ENCODE results near the gene ECHDC1.

The ECHDC1 gene

DNA sequence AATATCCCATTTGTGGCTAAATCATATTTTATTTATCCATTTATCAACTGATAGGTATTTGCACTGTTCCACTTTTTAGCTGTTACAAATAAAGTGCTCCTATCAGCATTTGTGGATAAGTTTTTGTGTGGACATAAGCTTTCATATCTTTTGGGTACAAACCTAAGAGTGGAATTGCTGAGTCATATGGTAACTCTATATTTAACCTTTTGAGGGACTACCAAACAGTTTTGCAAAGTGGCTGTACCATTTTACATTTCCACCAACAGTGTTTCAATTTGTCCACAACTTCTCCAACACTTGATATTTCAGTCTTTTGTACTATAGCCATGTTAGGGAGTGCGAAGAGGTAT lies 23.6 kb upstream of the ECHDC1 start:
- no peak overlapping the region for H3K4me3 ChIP-seq (ENCODE audit: low read length)
- no peaks in the 10 kb centered on the region for H3K27me3 ChIP-seq (ENCODE audit: control insufficient read depth, insufficient read depth, low read length)
- no peaks in the 10 kb centered on the region for H3K36me3 ChIP-seq (ENCODE audit: control insufficient read depth, insufficient read depth, low read length)
- no peaks in the 10 kb centered on the region for H3K9me3 ChIP-seq (ENCODE audit: control insufficient read depth, insufficient read depth, low read length)
- no peaks in the 10 kb centered on the region for H3K4me1 ChIP-seq (ENCODE audit: control insufficient read depth, insufficient read depth, low read length)
- no CpG with 5 or more reads among the region's 1 CpG for WGBS (ENCODE audit: insufficient coverage, insufficient read length)
- no peak overlapping the region for H3K27ac ChIP-seq (ENCODE audit: low read length)
- no peak for DNase-seq (ENCODE audit: low read depth, low spot score)

DNA sequence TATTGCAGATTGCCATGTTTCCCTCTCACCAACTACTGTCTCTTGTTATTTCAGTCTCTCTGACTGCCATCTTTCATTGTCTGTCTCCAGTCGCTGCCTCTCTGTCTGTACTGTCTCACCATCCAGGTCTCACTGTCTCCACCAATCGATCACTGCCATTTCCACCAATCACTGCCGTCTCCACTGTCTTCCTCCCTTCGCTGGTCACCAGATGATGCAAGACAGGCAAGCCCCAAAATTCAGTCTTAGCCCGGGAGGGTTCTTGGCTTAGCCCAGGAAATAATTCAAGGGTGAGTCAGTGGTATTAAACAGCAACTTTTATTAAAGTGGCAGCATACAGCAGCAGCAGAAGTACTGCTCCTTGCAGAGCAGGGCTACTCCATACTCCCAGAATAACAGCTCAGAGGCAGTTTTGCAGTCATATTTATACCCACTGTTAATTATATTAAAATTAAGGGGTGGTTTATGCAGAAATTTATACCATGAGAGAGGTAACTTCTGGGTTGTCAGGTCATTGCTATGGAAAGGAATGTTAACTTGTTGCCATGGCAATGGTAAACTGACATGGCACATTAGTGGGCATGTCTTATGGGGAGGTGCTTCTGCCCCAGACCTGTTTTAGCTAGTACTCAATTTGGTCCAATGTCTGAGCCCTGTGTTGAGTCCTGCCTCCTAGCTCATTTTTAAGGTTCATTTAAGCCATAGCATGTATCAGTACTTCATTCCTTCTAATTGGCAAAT lies 23.0 kb upstream of the ECHDC1 start:
- Histone ChIP-seq H3K27me3 (ENCODE audit: control insufficient read depth, insufficient read depth, low read length) (no peaks in the 10 kb centered on the region), H3K9me3 (ENCODE audit: control insufficient read depth, insufficient read depth, low read length) (no peaks in the 10 kb centered on the region), H3K4me1 (ENCODE audit: control insufficient read depth, insufficient read depth, low read length) (no peaks in the 10 kb centered on the region), H3K4me3 (ENCODE audit: low read length) (no peak overlapping the region), H3K36me3 (ENCODE audit: control insufficient read depth, insufficient read depth, low read length) (no peaks in the 10 kb centered on the region), H3K27ac (ENCODE audit: low read length) (no peak overlapping the region)
- no CpG with 5 or more reads among the region's 5 CpGs for WGBS (ENCODE audit: insufficient coverage, insufficient read length)
- DNase-seq (ENCODE audit: low read depth, low spot score): no peak

DNA sequence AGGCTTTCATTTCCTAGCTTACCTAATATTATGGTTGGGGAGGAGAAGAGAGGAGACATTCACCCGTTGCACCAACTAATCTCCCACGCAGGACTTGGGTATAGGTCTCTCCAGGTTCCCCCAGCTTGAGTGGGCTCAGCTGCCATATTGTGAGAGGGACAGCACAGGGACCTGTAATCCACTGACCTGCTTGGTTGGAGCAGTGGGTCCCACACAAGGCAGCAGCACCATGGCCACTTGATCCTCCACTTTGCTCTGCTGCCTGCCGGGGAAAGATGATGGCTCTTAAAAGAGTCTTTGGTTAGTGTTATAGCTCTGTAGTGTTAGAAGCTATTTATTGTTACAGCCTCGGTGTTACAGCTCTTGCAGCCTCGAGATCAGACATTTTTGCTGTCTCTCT lies 22.5 kb upstream of the ECHDC1 start:
- Histone ChIP-seq H3K4me1 (ENCODE audit: control insufficient read depth, insufficient read depth, low read length) (no peaks in the 10 kb centered on the region), H3K36me3 (ENCODE audit: control insufficient read depth, insufficient read depth, low read length) (no peaks in the 10 kb centered on the region), H3K9me3 (ENCODE audit: control insufficient read depth, insufficient read depth, low read length) (no peaks in the 10 kb centered on the region), H3K27ac (ENCODE audit: low read length) (no peak overlapping the region), H3K4me3 (ENCODE audit: low read length) (no peak overlapping the region), H3K27me3 (ENCODE audit: control insufficient read depth, insufficient read depth, low read length) (no peaks in the 10 kb centered on the region)
- no peak for DNase-seq (ENCODE audit: low read depth, low spot score)
- no CpG with 5 or more reads among the region's 5 CpGs for WGBS (ENCODE audit: insufficient coverage, insufficient read length)

DNA sequence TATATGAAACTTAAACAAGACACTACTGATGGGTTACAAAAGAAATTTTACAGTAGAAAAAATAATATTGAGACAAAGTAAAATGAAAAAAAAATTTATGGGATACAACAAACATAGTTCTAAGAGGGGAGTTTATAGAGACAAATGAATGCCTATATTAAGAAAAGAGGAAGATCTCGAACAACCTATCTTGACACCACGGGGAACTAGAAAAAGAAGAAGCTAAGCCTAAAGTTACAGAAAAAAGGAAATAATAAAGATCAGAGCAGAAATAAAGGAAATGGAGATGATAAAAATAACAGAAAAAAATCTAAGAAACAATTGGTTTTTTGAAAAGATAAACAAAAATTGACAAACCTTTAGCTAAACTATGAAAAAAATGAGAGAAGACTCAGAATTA lies 9.1 kb upstream of the ECHDC1 start:
- WGBS (ENCODE audit: insufficient coverage, insufficient read length): no CpG with 5 or more reads among the region's 2 CpGs
- Histone ChIP-seq H3K9me3 (ENCODE audit: control insufficient read depth, insufficient read depth, low read length) (no peaks in the 10 kb centered on the region), H3K4me3 (ENCODE audit: low read length) (no peak overlapping the region), H3K27me3 (ENCODE audit: control insufficient read depth, insufficient read depth, low read length) (no peaks in the 10 kb centered on the region), H3K4me1 (ENCODE audit: control insufficient read depth, insufficient read depth, low read length) (no peaks in the 10 kb centered on the region), H3K27ac (ENCODE audit: low read length) (no peak overlapping the region), H3K36me3 (ENCODE audit: control insufficient read depth, insufficient read depth, low read length) (no peaks in the 10 kb centered on the region)
- no peak for DNase-seq (ENCODE audit: low read depth, low spot score)

DNA sequence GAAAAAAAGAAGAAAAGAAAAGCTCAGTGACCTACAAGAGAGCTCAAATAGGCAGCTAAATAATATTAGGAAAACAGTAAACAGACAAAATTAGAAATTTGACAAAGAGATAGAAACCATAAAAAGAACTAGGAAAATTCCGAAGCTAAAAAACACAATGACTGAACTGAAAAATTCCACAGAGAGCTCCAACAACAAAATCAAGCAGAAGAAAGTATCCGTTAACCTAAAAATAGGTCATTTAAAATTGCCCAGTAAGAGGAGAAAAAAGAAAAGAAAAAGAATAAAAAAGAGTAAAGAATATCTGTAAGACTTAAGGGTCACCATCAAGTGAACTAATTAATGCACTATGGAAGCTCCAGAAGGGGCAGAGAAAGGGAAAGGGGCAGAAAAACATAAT lies 6.6 kb upstream of the ECHDC1 start:
- no CpG with 5 or more reads among the region's 2 CpGs for WGBS (ENCODE audit: insufficient coverage, insufficient read length)
- Histone ChIP-seq H3K27ac (ENCODE audit: low read length) (no peak overlapping the region), H3K27me3 (ENCODE audit: control insufficient read depth, insufficient read depth, low read length) (no peaks in the 10 kb centered on the region), H3K4me1 (ENCODE audit: control insufficient read depth, insufficient read depth, low read length) (no peaks in the 10 kb centered on the region), H3K9me3 (ENCODE audit: control insufficient read depth, insufficient read depth, low read length) (no peaks in the 10 kb centered on the region), H3K4me3 (ENCODE audit: low read length) (no peak overlapping the region), H3K36me3 (ENCODE audit: control insufficient read depth, insufficient read depth, low read length) (no peaks in the 10 kb centered on the region)
- DNase-seq (ENCODE audit: low read depth, low spot score): no peak

DNA sequence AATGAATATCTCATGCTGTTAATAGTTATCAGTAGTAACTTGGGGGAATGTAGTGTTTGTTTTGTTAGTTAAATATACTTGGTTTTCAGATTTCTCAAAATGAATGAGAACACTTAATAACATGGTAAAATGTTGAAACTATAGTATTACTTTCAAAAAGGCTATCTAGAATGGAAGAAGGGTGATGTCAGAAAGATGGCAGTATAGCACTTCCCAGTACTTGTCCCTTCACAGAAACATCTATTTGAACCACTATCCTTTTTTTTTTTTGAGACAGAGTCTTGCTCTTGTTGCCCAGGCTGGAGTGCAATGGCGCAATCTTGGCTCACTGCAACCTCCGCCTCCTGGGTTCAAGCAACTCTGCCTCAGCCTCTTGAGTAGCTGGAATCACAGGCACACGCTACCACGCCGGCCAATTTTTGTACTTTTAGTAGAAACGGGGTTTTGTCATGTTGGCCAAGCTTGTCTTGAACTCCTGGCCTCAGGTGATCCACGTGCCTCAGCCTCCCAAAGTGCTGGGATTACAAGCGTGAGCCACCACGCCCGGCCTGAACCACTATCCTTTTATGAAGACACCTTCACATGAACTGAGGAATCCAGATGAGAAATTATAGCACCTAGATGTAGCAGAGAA lies 4.7 kb upstream of the ECHDC1 start:
- H3K27ac ChIP-seq (ENCODE audit: low read length): no peak overlapping the region
- H3K9me3 ChIP-seq (ENCODE audit: control insufficient read depth, insufficient read depth, low read length): no peaks in the 10 kb centered on the region
- no peak overlapping the region for H3K4me3 ChIP-seq (ENCODE audit: low read length)
- H3K36me3 ChIP-seq (ENCODE audit: control insufficient read depth, insufficient read depth, low read length): no peaks in the 10 kb centered on the region
- no peak for DNase-seq (ENCODE audit: low read depth, low spot score)
- no CpG with 5 or more reads among the region's 10 CpGs for whole genome bisulfite sequencing (ENCODE audit: insufficient coverage, insufficient read length)
- no peaks in the 10 kb centered on the region for H3K4me1 ChIP-seq (ENCODE audit: control insufficient read depth, insufficient read depth, low read length)
- no peaks in the 10 kb centered on the region for H3K27me3 ChIP-seq (ENCODE audit: control insufficient read depth, insufficient read depth, low read length)

DNA sequence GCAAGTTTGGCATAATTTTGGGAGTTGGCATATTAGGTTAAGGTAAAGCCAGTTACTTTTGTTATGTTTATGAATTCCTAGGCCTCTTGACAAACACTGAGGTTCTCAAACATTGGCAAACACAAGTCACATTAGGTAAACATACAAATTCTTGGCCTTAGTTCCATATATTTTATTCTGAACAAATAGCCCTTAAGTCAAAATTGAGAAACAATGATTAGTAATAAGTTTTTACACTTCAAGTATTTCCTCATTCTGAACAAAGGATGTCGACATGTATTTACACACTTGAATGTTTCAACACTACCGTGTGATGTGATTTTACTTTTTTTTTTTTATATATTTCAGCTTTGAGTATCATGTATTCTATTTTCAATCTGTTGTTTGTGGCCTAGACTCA lies 3.8 kb upstream of the ECHDC1 start:
- no peak for DNase-seq (ENCODE audit: low read depth, low spot score)
- WGBS (ENCODE audit: insufficient coverage, insufficient read length): no CpG with 5 or more reads among the region's 2 CpGs
- H3K9me3 ChIP-seq (ENCODE audit: control insufficient read depth, insufficient read depth, low read length): no peaks in the 10 kb centered on the region
- no peak overlapping the region for H3K4me3 ChIP-seq (ENCODE audit: low read length)
- H3K4me1 ChIP-seq (ENCODE audit: control insufficient read depth, insufficient read depth, low read length): no peaks in the 10 kb centered on the region
- H3K36me3 ChIP-seq (ENCODE audit: control insufficient read depth, insufficient read depth, low read length): no peaks in the 10 kb centered on the region
- H3K27ac ChIP-seq (ENCODE audit: low read length): no peak overlapping the region
- no peaks in the 10 kb centered on the region for H3K27me3 ChIP-seq (ENCODE audit: control insufficient read depth, insufficient read depth, low read length)

DNA sequence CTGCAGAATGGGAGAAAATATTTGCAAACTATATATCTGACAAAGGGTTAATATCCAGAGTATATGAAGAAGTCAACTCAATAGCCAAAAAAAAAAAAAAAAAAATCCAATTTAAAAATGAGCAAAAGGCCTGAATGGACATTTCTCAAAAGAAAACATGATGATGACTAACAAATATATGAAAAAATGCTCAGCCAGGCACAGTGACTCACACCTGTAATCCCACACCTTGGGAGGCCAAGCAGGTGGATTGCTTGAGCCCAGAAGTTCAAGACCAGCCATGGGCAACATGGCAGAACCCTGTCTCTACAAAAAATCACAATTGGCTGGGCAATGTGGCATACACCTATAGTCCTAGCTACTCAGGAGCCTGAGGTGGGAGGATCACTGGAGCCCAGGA lies 2.1 kb upstream of the ECHDC1 start:
- H3K27ac ChIP-seq (ENCODE audit: low read length): no peak overlapping the region
- no peak overlapping the region for H3K4me3 ChIP-seq (ENCODE audit: low read length)
- no peaks in the 10 kb centered on the region for H3K9me3 ChIP-seq (ENCODE audit: control insufficient read depth, insufficient read depth, low read length)
- no peak for DNase-seq (ENCODE audit: low read depth, low spot score)
- no peaks in the 10 kb centered on the region for H3K36me3 ChIP-seq (ENCODE audit: control insufficient read depth, insufficient read depth, low read length)
- H3K4me1 ChIP-seq (ENCODE audit: control insufficient read depth, insufficient read depth, low read length): no peaks in the 10 kb centered on the region
- H3K27me3 ChIP-seq (ENCODE audit: control insufficient read depth, insufficient read depth, low read length): no peaks in the 10 kb centered on the region

DNA sequence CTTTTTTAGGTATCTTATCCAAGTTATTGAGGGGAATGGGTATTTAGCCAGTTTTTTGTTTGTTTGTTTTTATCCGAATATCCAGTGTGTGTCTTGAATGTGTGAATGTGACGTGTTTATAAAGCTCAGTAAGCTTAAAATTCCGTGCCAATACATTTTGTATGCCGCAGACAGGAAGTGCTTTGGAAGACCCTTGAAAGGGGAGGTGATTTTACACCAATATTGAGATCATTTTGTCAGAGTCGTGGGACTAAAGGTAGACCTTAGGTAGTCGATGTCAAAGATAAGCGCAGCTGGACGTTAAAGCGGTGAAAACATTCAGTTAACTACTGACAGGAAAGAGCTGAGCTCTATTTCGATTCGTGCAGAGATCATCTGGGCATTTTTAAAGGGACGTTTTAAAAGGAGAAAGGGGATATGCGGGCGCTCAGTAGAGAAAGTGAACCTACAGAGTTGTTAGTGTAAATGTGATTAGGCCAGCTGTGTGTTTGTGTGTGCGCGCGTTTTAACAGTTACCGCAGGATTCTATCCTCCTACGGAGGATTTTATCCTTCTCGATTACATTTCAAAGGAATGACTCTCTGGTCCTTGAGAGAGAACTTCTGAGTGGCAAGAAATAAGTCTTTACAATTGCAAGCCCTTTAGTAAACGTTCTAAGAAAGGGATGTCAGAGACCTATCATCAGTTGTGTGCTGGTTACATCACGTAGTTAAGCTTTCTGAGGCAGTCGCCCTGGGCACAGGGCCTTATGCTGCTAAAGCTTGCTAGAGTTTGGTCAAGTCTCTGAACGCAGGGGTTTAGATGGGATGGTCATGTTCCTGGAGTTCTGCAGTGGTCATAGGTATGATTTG lies 625 bp upstream of the ECHDC1 start:
- Histone ChIP-seq H3K27me3 (ENCODE audit: control insufficient read depth, insufficient read depth, low read length) (no peaks in the 10 kb centered on the region), H3K36me3 (ENCODE audit: control insufficient read depth, insufficient read depth, low read length) (no peaks in the 10 kb centered on the region), H3K4me3 (ENCODE audit: low read length) (peak overlapping the region; percentile 67; the same call in 1 of the 2 replicates), H3K4me1 (ENCODE audit: control insufficient read depth, insufficient read depth, low read length) (no peaks in the 10 kb centered on the region), H3K9me3 (ENCODE audit: control insufficient read depth, insufficient read depth, low read length) (no peaks in the 10 kb centered on the region), H3K27ac (ENCODE audit: low read length) (no peak overlapping the region)
- no CpG with 5 or more reads among the region's 24 CpGs for WGBS (ENCODE audit: insufficient coverage, insufficient read length)
- DNase-seq (ENCODE audit: low read depth, low spot score): no peak

DNA sequence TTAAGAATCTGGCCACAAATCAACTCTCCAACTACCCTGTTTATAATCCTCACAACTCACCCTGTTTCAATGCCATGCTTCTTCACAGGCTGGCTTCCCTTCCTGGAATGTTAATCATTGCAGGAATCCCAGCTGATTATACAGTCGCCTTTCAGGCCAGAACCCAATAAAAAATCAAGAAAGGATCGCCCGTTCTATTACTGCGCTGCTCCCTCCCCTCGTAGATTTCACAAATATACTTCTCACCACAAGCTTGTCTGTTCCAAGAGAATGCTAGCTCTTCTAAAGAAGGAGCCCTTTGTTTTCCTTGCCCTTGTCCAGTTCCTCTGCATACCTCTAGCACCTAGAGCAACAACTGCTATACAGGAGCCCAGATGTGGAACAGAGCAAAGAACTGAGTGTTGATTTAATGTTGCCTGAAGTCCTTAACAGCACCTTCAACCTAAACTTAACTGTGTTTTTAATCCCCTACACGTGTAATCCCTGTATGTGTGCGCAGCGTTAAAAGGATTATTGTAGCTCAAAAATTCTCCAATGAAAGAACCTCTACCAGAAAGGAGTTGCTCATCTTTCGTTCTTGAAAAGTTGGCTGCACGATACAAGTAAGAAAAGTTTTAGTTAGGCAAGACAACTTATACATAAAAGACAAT lies 988 bp downstream of the ECHDC1 start:
- peak overlapping the region; percentile 67; the same call in 1 of the 2 replicates for H3K4me3 ChIP-seq (ENCODE audit: low read length)
- no peaks in the 10 kb centered on the region for H3K9me3 ChIP-seq (ENCODE audit: control insufficient read depth, insufficient read depth, low read length)
- DNase-seq (ENCODE audit: low read depth, low spot score): no peak
- no peak overlapping the region for H3K27ac ChIP-seq (ENCODE audit: low read length)
- no peaks in the 10 kb centered on the region for H3K27me3 ChIP-seq (ENCODE audit: control insufficient read depth, insufficient read depth, low read length)
- no peaks in the 10 kb centered on the region for H3K36me3 ChIP-seq (ENCODE audit: control insufficient read depth, insufficient read depth, low read length)
- WGBS (ENCODE audit: insufficient coverage, insufficient read length): no CpG with 5 or more reads among the region's 10 CpGs
- no peaks in the 10 kb centered on the region for H3K4me1 ChIP-seq (ENCODE audit: control insufficient read depth, insufficient read depth, low read length)

Measured in iPS DF 6.9 (cell line).